NCI-H345 treated with DMSO at 0.1 percent for 48 hours (cell line): ENCODE results near the gene NCAPG2.
A peak's percentile ranks its signal among the peaks of the same experiment; 100 is the strongest.
"Not testable (repeated sequence)": the region's sequence is repeated elsewhere in the genome, so short reads cannot be mapped to it uniquely, and the experiment has no call there.

Source experiments
- DNase-seq: peaks from one replicate; lab custom pipeline; 2025; ENCODE audit not compliant: unreplicated experiment; lab: John Stamatoyannopoulos, UW

The NCAPG2 gene

GRCh38 chr7:158638001-158638400 is 66.6 kb downstream of the NCAPG2 start:
- DNase-seq: no peak

GRCh38 chr7:158633055-158633956 is 71.3 kb downstream of the NCAPG2 start:
- no peak for DNase-seq

- no peak for DNase-seq
Observed at GRCh38 chr7:158631574-158632195, 72.9 kb downstream of the NCAPG2 start.

GRCh38 chr7:158626289-158626688 is 78.3 kb downstream of the NCAPG2 start:
- not testable (repeated sequence) for DNase-seq

GRCh38 chr7:158623241-158623640 is 81.4 kb downstream of the NCAPG2 start:
- DNase-seq: no peak

GRCh38 chr7:158620839-158621441 is 83.7 kb downstream of the NCAPG2 start:
- no peak for DNase-seq

- no peak for DNase-seq
Observed at GRCh38 chr7:158620418-158620817, 84.2 kb downstream of the NCAPG2 start.

- no peak for DNase-seq
Observed at GRCh38 chr7:158618745-158619140, 85.9 kb downstream of the NCAPG2 start.

GRCh38 chr7:158617737-158618128 is 86.9 kb downstream of the NCAPG2 start:
- no peak for DNase-seq

GRCh38 chr7:158616050-158616449 is 88.6 kb downstream of the NCAPG2 start:
- no peak for DNase-seq

GRCh38 chr7:158614700-158615099 is 89.9 kb downstream of the NCAPG2 start:
- DNase-seq: no peak

GRCh38 chr7:158613481-158613880 is 91.1 kb downstream of the NCAPG2 start:
- peak; percentile 55 for DNase-seq

- DNase-seq: no peak
Observed at GRCh38 chr7:158612546-158612945, 92.1 kb downstream of the NCAPG2 start.

GRCh38 chr7:158611541-158611940 is 93.1 kb downstream of the NCAPG2 start:
- no peak for DNase-seq

- DNase-seq: no peak
Observed at GRCh38 chr7:158609313-158609974, 95.2 kb downstream of the NCAPG2 start.

GRCh38 chr7:158607563-158607962 is 97.0 kb downstream of the NCAPG2 start:
- DNase-seq: no peak

- DNase-seq: no peak
Observed at GRCh38 chr7:158606671-158607424, 97.8 kb downstream of the NCAPG2 start.

- DNase-seq: no peak
Observed at GRCh38 chr7:158606129-158606528, 98.5 kb downstream of the NCAPG2 start.

- DNase-seq: no peak
Observed at GRCh38 chr7:158603773-158604755, 100.5 kb downstream of the NCAPG2 start.
